SK-N-SH (cell line): ENCODE measurements around the gene ENTHD1. TPM values are rescaled to one million over a fixed set of nuclear protein-coding genes. Genes with fewer than 3 reads are reported as not detected.

ENCODE experiments used
- CTCF ChIA-PET: fragments of 300-600, 350-600 bp; formaldehyde crosslinking; extraction: SDS; loops from one replicate; lab custom pipeline; 2021; lab: Yijun Ruan, JAX
- POLR2A ChIA-PET: fragments of 350-600 bp; sonication (Branson Sonifier 250); formaldehyde crosslinking; extraction: SDS; loops from one replicate; lab custom pipeline; 2020; ENCODE audit warnings: antibody characterized with exemption, inconsistent platforms; lab: Yijun Ruan, JAX
- DNase-seq: peaks from one replicate; pipeline ENCODE4 v3.0.0; 2012
- H2AFZ ChIP-seq: fragments of 200-600 bp; sonication (generic); 2 replicates; pipeline ENCODE4 v1.8.1; 2016; ENCODE audit warnings: antibody characterized with exemption, mild to moderate bottlenecking, low read depth
- H3F3A ChIP-seq: fragments of 200-600 bp; sonication (generic); replicated peaks from 2 replicates; pipeline ENCODE3; 2016; ENCODE audit warnings: antibody characterized with exemption, mild to moderate bottlenecking; ENCODE audit not compliant: insufficient read depth
- H3K27ac ChIP-seq, 2 experiments: fragments of 200-500 bp in 1 of 2; fragments of 200-600 bp in 1 of 2; sonication (Bioruptor generic) in 1 of 2; sonication (generic), shearing (Covaris generic) in 1 of 2; 2 replicates each; pipeline versions ENCODE4 v1.5.1 to v1.6.1; 2014 to 2016; ENCODE audit warnings: low read depth in 2 of 2, inconsistent platforms in 1 of 2, low read length in 1 of 2, mild to moderate bottlenecking in 1 of 2, mixed read lengths in 1 of 2
- H3K27me3 ChIP-seq: fragments of 200-600 bp; sonication (generic), shearing (Covaris generic); 2 replicates; pipeline ENCODE4 v1.6.1; 2016; ENCODE audit warnings: mixed run types; ENCODE audit not compliant: insufficient read depth
- H3K36me3 ChIP-seq, 2 experiments: fragments of 200-500 bp in 1 of 2; fragments of 200-600 bp in 1 of 2; sonication (Bioruptor generic) in 1 of 2; sonication (generic) in 1 of 2; replicated peaks in 1 of 2; 2 replicates each; pipeline versions ENCODE3 to v1.5.1; 2014 to 2016; ENCODE audit warnings: low read length in 1 of 2, mild to moderate bottlenecking in 1 of 2; ENCODE audit not compliant: insufficient read depth in 2 of 2, control insufficient read depth in 1 of 2
- H3K4me1 ChIP-seq, 2 experiments: fragments of 200-500 bp in 1 of 2; fragments of 200-600 bp in 1 of 2; sonication (Bioruptor generic) in 1 of 2; sonication (generic), shearing (Covaris generic) in 1 of 2; 2 replicates each; pipeline versions ENCODE4 v1.5.1 to v1.6.1; 2014 to 2016; ENCODE audit warnings: low read depth in 1 of 2, low read length in 1 of 2, mixed run types in 1 of 2; ENCODE audit not compliant: insufficient read depth in 2 of 2, control insufficient read depth in 1 of 2
- H3K4me2 ChIP-seq: fragments of 200-600 bp; sonication (generic), shearing (Covaris generic); 2 replicates; pipeline ENCODE4 v1.6.1; 2017; ENCODE audit warnings: mixed run types
- H3K4me3 ChIP-seq, 2 experiments: fragments of 200-500 bp in 1 of 2; fragments of 200-600 bp in 1 of 2; sonication (Bioruptor generic) in 1 of 2; sonication (generic), shearing (Covaris generic) in 1 of 2; 2 replicates each; pipeline versions ENCODE4 v1.5.1 to v1.8.1; 2014 to 2016; ENCODE audit warnings: low read depth in 2 of 2, inconsistent platforms in 1 of 2, low read length in 1 of 2, mild to moderate bottlenecking in 1 of 2, mixed read lengths in 1 of 2, moderate library complexity in 1 of 2
- H3K79me2 ChIP-seq: fragments of 200-600 bp; sonication (generic); 2 replicates; pipeline ENCODE4 v1.8.1; 2017; ENCODE audit warnings: mild to moderate bottlenecking; ENCODE audit not compliant: insufficient read depth
- H3K9ac ChIP-seq: fragments of 200-600 bp; sonication (generic); 2 replicates; pipeline ENCODE4 v1.6.1; 2017; ENCODE audit warnings: mixed run types
- H3K9me2 ChIP-seq: fragments of 200-600 bp; sonication (generic); 2 replicates; pipeline ENCODE4 v1.6.1; 2017; ENCODE audit warnings: mixed run types
- H3K9me3 ChIP-seq: fragments of 200-600 bp; sonication (generic); 2 replicates; pipeline ENCODE4 v1.6.1; 2017; ENCODE audit warnings: mixed run types, mild to moderate bottlenecking, moderate library complexity
- H4K20me1 ChIP-seq: fragments of 200-600 bp; sonication (generic); 2 replicates; pipeline ENCODE4 v1.6.1; 2017; ENCODE audit warnings: mild to moderate bottlenecking, mixed run types; ENCODE audit not compliant: insufficient read depth
- CHD2 ChIP-seq: fragments of 150-350 bp; IDR thresholded peaks from 2 replicates; pipeline ENCODE4 v1.6.1; 2018; ENCODE audit warnings: low read length; ENCODE audit not compliant: partially characterized antibody
- CTCF ChIP-seq: fragments of 200-600 bp; sonication (generic); IDR thresholded peaks from 2 replicates; pipeline ENCODE4 v1.6.1; 2017; ENCODE audit warnings: antibody characterized with exemption, mild to moderate bottlenecking, moderate library complexity
- ELF1 ChIP-seq: IDR thresholded peaks from 2 replicates; pipeline ENCODE4 v1.4.0; 2012
- GATA2 ChIP-seq: sonication (generic); formaldehyde crosslinking; IDR thresholded peaks from 2 replicates; pipeline ENCODE4 v1.5.0; 2020; ENCODE audit warnings: mild to moderate bottlenecking, missing genetic modification reagents
- NFIC ChIP-seq: IDR thresholded peaks from 2 replicates; pipeline ENCODE4 v1.4.0; 2012; ENCODE audit warnings: borderline replicate concordance
- NRF1 ChIP-seq: IDR thresholded peaks from 2 replicates; pipeline ENCODE4 v1.6.1; 2012; ENCODE audit warnings: low read depth, mild to moderate bottlenecking, low read length
- RFX5 ChIP-seq: IDR thresholded peaks from 2 replicates; pipeline ENCODE4 v1.6.1; 2012; ENCODE audit warnings: mild to moderate bottlenecking, improper control_type of control experiment, low read length
- RXRA ChIP-seq: IDR thresholded peaks from 2 replicates; pipeline ENCODE4 v1.4.0; 2012; ENCODE audit warnings: low read depth, mild to moderate bottlenecking, borderline replicate concordance
- SIN3A ChIP-seq: IDR thresholded peaks from 2 replicates; pipeline ENCODE4 v1.6.1; 2012; ENCODE audit warnings: low read depth, mild to moderate bottlenecking, low read length, moderate library complexity, borderline replicate concordance
- SMC3 ChIP-seq: IDR thresholded peaks from 2 replicates; pipeline ENCODE4 v1.6.1; 2012; ENCODE audit warnings: low read depth, low read length, improper control_type of control experiment
- ZBTB33 ChIP-seq: IDR thresholded peaks from 2 replicates; pipeline ENCODE4 v1.4.0; 2012; ENCODE audit warnings: low read depth, borderline replicate concordance
- WGBS: methylation state at CpG from one replicate; pipeline ENCODE4 v1.1.6; 2017; ENCODE audit warnings: low lambda C conversion rate; 5-methylcytosine and 5-hydroxymethylcytosine counted together
- polyA plus RNA-seq, 3 experiments: library from polyadenylated mRNA; depleted of rRNA; stranded (reverse); fragments of >200 nt; gene quantifications; 2 replicates each; pipeline ENCODE4 v1.2.3, GENCODE V29; 2012
- TF ChIP-seq, protein P1 (sequence below): IDR thresholded peaks from 2 replicates; pipeline ENCODE4 v1.4.0; 2012; ENCODE audit warnings: low read depth, borderline replicate concordance
- TF ChIP-seq, protein P2 (sequence below): IDR thresholded peaks from 2 replicates; pipeline ENCODE4 v1.6.1; 2012; ENCODE audit warnings: mild to moderate bottlenecking, low read depth, low read length, moderate library complexity

The ENTHD1 gene
- polyA plus RNA-seq, 1 of the 3 experiments (the other 2 are of a cell fraction), result not detected

DNA sequence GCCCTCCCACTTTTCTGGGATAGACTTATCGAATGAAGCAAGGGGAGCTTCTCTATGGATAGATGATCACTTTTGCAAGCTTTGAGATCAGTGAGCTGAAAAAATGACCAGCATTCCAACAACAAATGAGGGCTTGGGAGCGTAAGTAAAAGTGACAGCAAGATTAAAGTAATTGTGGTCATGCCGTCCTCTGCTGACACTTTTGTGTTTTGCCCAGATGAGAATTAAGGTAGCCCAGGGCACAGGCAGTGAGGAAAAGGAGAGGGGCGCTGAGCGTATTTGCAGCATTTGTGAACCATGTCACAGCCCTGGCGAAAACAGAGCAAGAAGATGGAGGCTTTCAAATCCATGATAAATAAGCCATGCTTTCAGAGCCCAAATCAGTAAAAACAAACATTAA is 42.1 kb upstream of the ENTHD1 start:
- DNase-seq, result no peak
- Histone ChIP-seq H3K4me3 (no peak overlapping the region), H3K9me3 (no peaks in the 10 kb centered on the region), H3K4me2 (no peak overlapping the region), H3K4me1 (no peaks in the 10 kb centered on the region), H4K20me1 (no peaks in the 10 kb centered on the region), H3K79me2 (no peaks in the 10 kb centered on the region), H3K36me3 (no peaks in the 10 kb centered on the region), H2AFZ (no peak overlapping the region), H3K27ac (no peak overlapping the region), H3F3A (no peaks in the 10 kb centered on the region), H3K9me2 (no peaks in the 10 kb centered on the region), H3K27me3 (no peaks in the 10 kb centered on the region), H3K9ac (no peak overlapping the region)
- 62% methylated on average over 6 of the region's 6 CpGs for WGBS
- no peak for TF ChIP-seq RFX5
- TF ChIP-seq CTCF, result no peak
- no peak for TF ChIP-seq NRF1
- TF ChIP-seq RXRA, result no peak
- TF ChIP-seq CHD2, result no peak
- no peak for TF ChIP-seq SMC3
- TF ChIP-seq ELF1, result no peak
- TF ChIP-seq SIN3A, result no peak
- TF ChIP-seq GATA2 (CRISPR knock-in tag), result no peak
- TF ChIP-seq, protein P1, sequence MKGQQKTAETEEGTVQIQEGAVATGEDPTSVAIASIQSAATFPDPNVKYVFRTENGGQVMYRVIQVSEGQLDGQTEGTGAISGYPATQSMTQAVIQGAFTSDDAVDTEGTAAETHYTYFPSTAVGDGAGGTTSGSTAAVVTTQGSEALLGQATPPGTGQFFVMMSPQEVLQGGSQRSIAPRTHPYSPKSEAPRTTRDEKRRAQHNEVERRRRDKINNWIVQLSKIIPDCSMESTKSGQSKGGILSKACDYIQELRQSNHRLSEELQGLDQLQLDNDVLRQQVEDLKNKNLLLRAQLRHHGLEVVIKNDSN, result no peak
- TF ChIP-seq, protein P2, sequence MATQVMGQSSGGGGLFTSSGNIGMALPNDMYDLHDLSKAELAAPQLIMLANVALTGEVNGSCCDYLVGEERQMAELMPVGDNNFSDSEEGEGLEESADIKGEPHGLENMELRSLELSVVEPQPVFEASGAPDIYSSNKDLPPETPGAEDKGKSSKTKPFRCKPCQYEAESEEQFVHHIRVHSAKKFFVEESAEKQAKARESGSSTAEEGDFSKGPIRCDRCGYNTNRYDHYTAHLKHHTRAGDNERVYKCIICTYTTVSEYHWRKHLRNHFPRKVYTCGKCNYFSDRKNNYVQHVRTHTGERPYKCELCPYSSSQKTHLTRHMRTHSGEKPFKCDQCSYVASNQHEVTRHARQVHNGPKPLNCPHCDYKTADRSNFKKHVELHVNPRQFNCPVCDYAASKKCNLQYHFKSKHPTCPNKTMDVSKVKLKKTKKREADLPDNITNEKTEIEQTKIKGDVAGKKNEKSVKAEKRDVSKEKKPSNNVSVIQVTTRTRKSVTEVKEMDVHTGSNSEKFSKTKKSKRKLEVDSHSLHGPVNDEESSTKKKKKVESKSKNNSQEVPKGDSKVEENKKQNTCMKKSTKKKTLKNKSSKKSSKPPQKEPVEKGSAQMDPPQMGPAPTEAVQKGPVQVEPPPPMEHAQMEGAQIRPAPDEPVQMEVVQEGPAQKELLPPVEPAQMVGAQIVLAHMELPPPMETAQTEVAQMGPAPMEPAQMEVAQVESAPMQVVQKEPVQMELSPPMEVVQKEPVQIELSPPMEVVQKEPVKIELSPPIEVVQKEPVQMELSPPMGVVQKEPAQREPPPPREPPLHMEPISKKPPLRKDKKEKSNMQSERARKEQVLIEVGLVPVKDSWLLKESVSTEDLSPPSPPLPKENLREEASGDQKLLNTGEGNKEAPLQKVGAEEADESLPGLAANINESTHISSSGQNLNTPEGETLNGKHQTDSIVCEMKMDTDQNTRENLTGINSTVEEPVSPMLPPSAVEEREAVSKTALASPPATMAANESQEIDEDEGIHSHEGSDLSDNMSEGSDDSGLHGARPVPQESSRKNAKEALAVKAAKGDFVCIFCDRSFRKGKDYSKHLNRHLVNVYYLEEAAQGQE, result no peak
- no peak for TF ChIP-seq ZBTB33
- TF ChIP-seq NFIC, result no peak
- ChIA-PET CTCF (no interaction called here), POLR2A (no interaction called here)
